ENCODE measurements around the gene PTPRM.

PTPRM gene

GRCh38 chr18:7755753-7756475, 188.8 kb downstream of the PTPRM start:
- DNase-seq (ENCODE audit: low read depth in 2 of 2): no peak

- no peak for DNase-seq (ENCODE audit: low read depth in 2 of 2)
Observed at GRCh38 chr18:7757175-7757574, 190.1 kb downstream of the PTPRM start.

- DNase-seq (ENCODE audit: low read depth in 2 of 2): no peak
Observed at GRCh38 chr18:7758764-7759163, 191.6 kb downstream of the PTPRM start.

GRCh38 chr18:7760967-7761948, 194.1 kb downstream of the PTPRM start:
- DNase-seq (ENCODE audit: low read depth in 2 of 2): no peak

GRCh38 chr18:7764405-7764804, 197.3 kb downstream of the PTPRM start:
- no peak for DNase-seq (ENCODE audit: low read depth in 2 of 2)

GRCh38 chr18:7766346-7766745, 199.2 kb downstream of the PTPRM start:
- no peak for DNase-seq (ENCODE audit: low read depth in 2 of 2)

- DNase-seq (ENCODE audit: low read depth in 2 of 2): no peak
Observed at GRCh38 chr18:7766817-7767216, 199.7 kb downstream of the PTPRM start.

GRCh38 chr18:7770908-7771307, 203.8 kb downstream of the PTPRM start:
- no peak for DNase-seq (ENCODE audit: low read depth in 2 of 2)

- DNase-seq (ENCODE audit: low read depth in 2 of 2): no peak
Observed at GRCh38 chr18:7772510-7772888, 205.4 kb downstream of the PTPRM start.

GRCh38 chr18:7772951-7773350, 205.8 kb downstream of the PTPRM start:
- DNase-seq (ENCODE audit: low read depth in 2 of 2): no peak

GRCh38 chr18:7775128-7775527, 208.0 kb downstream of the PTPRM start:
- no peak for DNase-seq (ENCODE audit: low read depth in 2 of 2)

- no peak for DNase-seq (ENCODE audit: low read depth in 2 of 2)
Observed at GRCh38 chr18:7775843-7776242, 208.7 kb downstream of the PTPRM start.

GRCh38 chr18:7778181-7778580, 211.1 kb downstream of the PTPRM start:
- DNase-seq (ENCODE audit: low read depth in 2 of 2): no peak

- no peak for DNase-seq (ENCODE audit: low read depth in 2 of 2)
Observed at GRCh38 chr18:7779211-7779610, 212.1 kb downstream of the PTPRM start.

- DNase-seq (ENCODE audit: low read depth in 2 of 2): no peak
Observed at GRCh38 chr18:7784171-7784570, 217.1 kb downstream of the PTPRM start.

- no peak for DNase-seq (ENCODE audit: low read depth in 2 of 2)
Observed at GRCh38 chr18:7786569-7786968, 219.5 kb downstream of the PTPRM start.

GRCh38 chr18:7787339-7787738, 220.2 kb downstream of the PTPRM start:
- DNase-seq (ENCODE audit: low read depth in 2 of 2): no peak

GRCh38 chr18:7789856-7790552, 222.9 kb downstream of the PTPRM start:
- DNase-seq (ENCODE audit: low read depth in 2 of 2): peak in 1 of 2 experiments; percentile 29

GRCh38 chr18:7793100-7793499, 226.0 kb downstream of the PTPRM start:
- no peak for DNase-seq (ENCODE audit: low read depth in 2 of 2)

GRCh38 chr18:7803956-7804469, 236.9 kb downstream of the PTPRM start:
- no peak for DNase-seq (ENCODE audit: low read depth in 2 of 2)

- no peak for DNase-seq (ENCODE audit: low read depth in 2 of 2)
Observed at GRCh38 chr18:7805096-7805495, 238.0 kb downstream of the PTPRM start.

- DNase-seq (ENCODE audit: low read depth in 2 of 2): no peak
Observed at GRCh38 chr18:7805880-7806279, 238.8 kb downstream of the PTPRM start.
